Erythroblast (primary cell): ENCODE data around the gene MELTF.

Experiments
- GATA1 ChIP-seq: IDR thresholded peaks from 2 replicates; pipeline ENCODE4 v1.6.1; 2011; ENCODE audit warnings: low read depth, mild to moderate bottlenecking, control low read depth, low read length, moderate library complexity
- POLR2A ChIP-seq: IDR thresholded peaks from 2 replicates; pipeline ENCODE4 v1.6.1; 2011; ENCODE audit warnings: mild to moderate bottlenecking, low read length

DNA sequence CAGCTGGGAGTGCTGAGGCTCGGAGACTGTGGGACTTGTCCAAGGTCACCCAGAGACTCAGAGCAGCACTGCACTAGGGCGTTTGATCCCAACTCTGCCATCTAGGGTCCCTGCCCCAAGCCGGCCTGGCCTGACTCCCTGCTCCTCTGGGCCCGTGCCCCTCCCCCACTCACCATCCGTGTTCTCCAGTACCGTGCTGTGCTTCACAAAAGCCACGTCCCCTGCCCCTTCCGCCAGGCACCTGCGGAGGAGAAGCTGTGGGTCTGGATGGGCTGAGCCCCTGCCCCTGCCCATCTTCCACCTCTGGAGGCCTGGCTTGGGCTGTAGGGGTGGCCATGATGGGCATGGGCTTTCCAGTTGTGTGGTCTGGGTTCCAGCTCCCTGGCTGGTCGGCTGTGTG, 8.4 kb downstream of the MELTF start:
- TF ChIP-seq GATA1, result no peak
- no peak for TF ChIP-seq POLR2A
